ENCODE data around the gene UMAD1. TPM values are rescaled to one million over a fixed set of nuclear protein-coding genes. Genes with fewer than 3 reads are reported as not detected.

The UMAD1 gene
- total and polyA plus RNA-seq, 2 experiments from 2014 or later, result 8.4 to 12.4 TPM

GRCh38 chr7:7671361-7671760, 30.8 kb downstream of the UMAD1 start (continued):
- TF ChIP-seq REST (IDR thresholded peaks at IDR 0.05; ENCODE audit: unreplicated experiment) (no peak), ZNF331 (CRISPR knock-in tag; IDR thresholded peaks at IDR 0.05; ENCODE audit: low read depth) (no peak), STAT1 (IDR thresholded peaks at IDR 0.05; ENCODE audit: unreplicated experiment) (no peak), POLR2AphosphoS5 (IDR thresholded peaks at IDR 0.05; ENCODE audit: low read depth) (no peak), CTCF (conservative IDR thresholded peaks at IDR 0.05; ENCODE audit: low read depth in 2 of 2) (no peak), EZH2 (IDR thresholded peaks at IDR 0.05; ENCODE audit: low read depth, unreplicated experiment) (no peak), NANOG (IDR thresholded peaks at IDR 0.05; ENCODE audit: borderline replicate concordance) (no peak), EZH2phosphoT487 (IDR thresholded peaks at IDR 0.05; ENCODE audit: unreplicated experiment) (no peak)

GRCh38 chr7:7672545-7673239, 32.1 kb downstream of the UMAD1 start:
- Mint-ChIP-seq H3K4me3 (no peak overlapping the region), H3K4me1 (peaks cover 10% of the 10 kb centered on the region; the same call in 2 of the 3 replicates), H3K27me3 (ENCODE audit: insufficient read depth, low read depth, poor library complexity) (no peaks in the 10 kb centered on the region), H3K36me3 (ENCODE audit: low read depth) (peaks cover 8% of the 10 kb centered on the region), H3K27ac (no peak overlapping the region), H3K9me3 (no peaks in the 10 kb centered on the region)
- Histone ChIP-seq H3K36me3 (ENCODE audit: insufficient read depth) (no peaks in the 10 kb centered on the region), H2AFZ (no peak overlapping the region), H3K27me3 (ENCODE audit: insufficient read depth) (no peaks in the 10 kb centered on the region), H3K79me2 (replicated peaks; ENCODE audit: insufficient read depth) (0 out of 2 replicates have a peak, but pooled peaks cover 8% of the 10 kb centered on the region), H3K4me3 (no peak overlapping the region), H3K27ac (ENCODE audit: low read depth) (no peak overlapping the region), H3K9me2 (ENCODE audit: insufficient read depth) (no peaks in the 10 kb centered on the region; the same call in 1 of the 2 replicates), H3F3A (replicated peaks; ENCODE audit: low read depth) (no peaks in the 10 kb centered on the region), H3K4me2 (no peak overlapping the region), H4K20me1 (replicated peaks; ENCODE audit: insufficient read depth) (no peaks in the 10 kb centered on the region), H3K4me1 (ENCODE audit: insufficient read depth) (peaks cover 9% of the 10 kb centered on the region; the same call in 1 of the 2 replicates)
- ATAC-seq (no peak), DNase-seq (ENCODE audit: low spot score) (no peak)
- TF ChIP-seq EZH2 (IDR thresholded peaks at IDR 0.05; ENCODE audit: low read depth, unreplicated experiment) (no peak), POLR2AphosphoS5 (IDR thresholded peaks at IDR 0.05; ENCODE audit: low read depth) (no peak), CTCF (conservative IDR thresholded peaks at IDR 0.05; ENCODE audit: low read depth in 2 of 2) (no peak), EZH2phosphoT487 (IDR thresholded peaks at IDR 0.05; ENCODE audit: unreplicated experiment) (no peak), ZNF114 (CRISPR knock-in tag; IDR thresholded peaks at IDR 0.05) (no peak), STAT1 (IDR thresholded peaks at IDR 0.05; ENCODE audit: unreplicated experiment) (no peak), JUNB (IDR thresholded peaks at IDR 0.05; ENCODE audit: unreplicated experiment) (no peak), REST (IDR thresholded peaks at IDR 0.05; ENCODE audit: unreplicated experiment) (no peak), NANOG (IDR thresholded peaks at IDR 0.05; ENCODE audit: borderline replicate concordance) (no peak), ETS1 (IDR thresholded peaks at IDR 0.05) (no peak)
